Naive thymus-derived CD4-positive, alpha-beta T cell (primary cell): ENCODE measurements around the gene CSF1. TPM values are rescaled to one million over a fixed set of nuclear protein-coding genes. Genes with fewer than 3 reads are reported as not detected.

Experiments
- ATAC-seq: fragments of 150-1000 bp; cut with Tn5 transposase; 2 replicates; pipeline ENCODE4 v1.10.0; 2021; ENCODE audit warnings: mild to moderate bottlenecking, moderate library complexity
- CTCF ChIA-PET: fragments of 350-600 bp; sonication (Branson Sonifier 250); formaldehyde crosslinking; loops from one replicate; lab custom pipeline; 2021; ENCODE audit warnings: antibody characterized with exemption; lab: Charles Lee
- POLR2A ChIA-PET: fragments of 350-600 bp; sonication (Branson Sonifier 250); formaldehyde crosslinking; loops from one replicate; lab custom pipeline; 2021; ENCODE audit warnings: antibody characterized with exemption, inconsistent platforms; lab: Charles Lee
- DNase-seq, 9 donors: peaks; one replicate each; pipeline versions ENCODE4 v3.0.0 to v3.0.0-alpha.2; 2020 to 2022; ENCODE audit warnings: mixed read lengths in 1 of 9
- H3K27ac ChIP-seq: one replicate; pipeline ENCODE4 v1.7.0; 2013; ENCODE audit warnings: mild to moderate bottlenecking, low read depth, low read length, moderate library complexity
- H3K27me3 ChIP-seq, 2 donors: one replicate each; pipeline ENCODE4 v1.7.0; 2013; ENCODE audit warnings: low read length in 2 of 2, mild to moderate bottlenecking in 2 of 2, moderate library complexity in 2 of 2; ENCODE audit not compliant: control insufficient read depth in 2 of 2, insufficient read depth in 2 of 2
- H3K36me3 ChIP-seq, 3 experiments: 1 replicate in 2 of 3; 2 replicates in 1 of 3; pipeline ENCODE4 v1.7.0; 2013; ENCODE audit warnings: low read length in 3 of 3, mild to moderate bottlenecking in 3 of 3, moderate library complexity in 1 of 3; ENCODE audit not compliant: insufficient read depth in 3 of 3, control insufficient read depth in 2 of 3
- H3K4me1 ChIP-seq, 2 donors: one replicate each; pipeline ENCODE4 v1.7.0; 2013; ENCODE audit warnings: low read length in 2 of 2, mild to moderate bottlenecking in 2 of 2, moderate library complexity in 1 of 2; ENCODE audit not compliant: control insufficient read depth in 2 of 2, insufficient read depth in 2 of 2
- H3K4me3 ChIP-seq: 2 replicates; pipeline ENCODE4 v1.7.0; 2013; ENCODE audit warnings: mild to moderate bottlenecking, low read length
- H3K9me3 ChIP-seq, 3 experiments: 1 replicate in 2 of 3; 2 replicates in 1 of 3; pipeline ENCODE4 v1.7.0; 2013; ENCODE audit warnings: low read length in 3 of 3; ENCODE audit not compliant: control insufficient read depth in 2 of 3
- H3K27ac Mint-ChIP-seq, 9 donors: one replicate each; pipeline ENCODE4 v1.8.0; 2020 to 2022; ENCODE audit warnings: mixed read lengths in 9 of 9, mild to moderate bottlenecking in 8 of 9, moderate library complexity in 5 of 9, inconsistent platforms in 2 of 9
- H3K27me3 Mint-ChIP-seq, 5 donors: one replicate each; pipeline ENCODE4 v1.8.0; 2021 to 2022; ENCODE audit warnings: mixed read lengths in 5 of 5, mild to moderate bottlenecking in 1 of 5
- H3K36me3 Mint-ChIP-seq, 5 donors: one replicate each; pipeline ENCODE4 v1.8.0; 2020 to 2022; ENCODE audit warnings: mixed read lengths in 5 of 5, mild to moderate bottlenecking in 3 of 5, inconsistent platforms in 1 of 5
- H3K4me1 Mint-ChIP-seq, 7 donors: one replicate each; pipeline ENCODE4 v1.8.0; 2020 to 2022; ENCODE audit warnings: mixed read lengths in 7 of 7, mild to moderate bottlenecking in 3 of 7, inconsistent platforms in 1 of 7
- H3K4me3 Mint-ChIP-seq, 10 donors: one replicate each; pipeline ENCODE4 v1.8.0; 2020 to 2022; ENCODE audit warnings: mild to moderate bottlenecking in 10 of 10, mixed read lengths in 10 of 10, moderate library complexity in 6 of 10, inconsistent platforms in 2 of 10
- H3K9me3 Mint-ChIP-seq, 11 donors: one replicate each; pipeline ENCODE4 v1.8.0; 2020 to 2022; ENCODE audit warnings: mixed read lengths in 11 of 11, mild to moderate bottlenecking in 4 of 11, inconsistent platforms in 1 of 11, moderate library complexity in 1 of 11
- intact Hi-C, 2 donors: fragments of 100-400 bp; cut with micrococcal nuclease; formaldehyde crosslinking; loops; one replicate each; pipeline ENCODE4 v1.15.1; 2023
- polyA plus RNA-seq, 2 donors: library from polyadenylated mRNA; unstranded; fragments of 300-500 nt; fragmentation: Illumina TruSeq; gene quantifications; one replicate each; pipeline ENCODE4 v1.2.3, GENCODE V29; 2021
- total RNA-seq, 6 experiments: library from RNA in 5 of 6; stranded (reverse) in 5 of 6; gene quantifications; 1 replicate in 5 of 6; 2 replicates in 1 of 6; pipeline ENCODE4 v1.2.3 and lab custom pipeline; 2021 to 2026

Gene CSF1
- total and polyA plus RNA-seq, 7 experiments from 2014 or later = 0.94 to 125 (median 2.2) TPM

GRCh38 chr1:109894823-109895719 is 15.6 kb upstream of the CSF1 start:
- Mint-ChIP-seq H3K4me3 (no peak overlapping the region), H3K36me3 (no peaks in the 10 kb centered on the region), H3K9me3 (no peaks in the 10 kb centered on the region), H3K4me1 (peaks cover 3 to 22% (median 9%) of the 10 kb centered on the region in 7 donors), H3K27ac (no peak overlapping the region), H3K27me3 (no peaks in the 10 kb centered on the region)
- ATAC-seq (no peak), DNase-seq (no peak)
- H3K27me3 ChIP-seq = no peaks in the 10 kb centered on the region
- H3K36me3 ChIP-seq = no peaks in the 10 kb centered on the region
- no peak overlapping the region for H3K4me3 ChIP-seq
- H3K4me1 ChIP-seq = peaks cover 0 to 3% of the 10 kb centered on the region in 2 donors
- intact Hi-C loops = loop anchor here in 1 of 2 donors (5.0 kb wide), 1 partner anchor 68 kb away; no protein-coding TSS in a partner anchor
- POLR2A ChIA-PET = interaction anchor here (1.3 kb wide), 1 partner anchor 23 kb away, joined by 3 read pairs; no protein-coding TSS in a partner anchor
- CTCF ChIA-PET = no interaction called here
- H3K9me3 ChIP-seq = no peaks in the 10 kb centered on the region
- H3K27ac ChIP-seq = no peak overlapping the region

- DNase-seq (peak in 1 of 9 donors; percentile 43), ATAC-seq (peak; percentile 82)
- Mint-ChIP-seq H3K36me3 (no peaks in the 10 kb centered on the region), H3K27me3 (no peaks in the 10 kb centered on the region), H3K9me3 (no peaks in the 10 kb centered on the region), H3K4me3 (peak overlapping the region in 2 of 10 donors; percentile 26 to 47), H3K4me1 (peaks cover 7 to 16% (median 10%) of the 10 kb centered on the region in 7 donors), H3K27ac (no peak overlapping the region)
- no peak overlapping the region for H3K4me3 ChIP-seq
- CTCF ChIA-PET = no interaction called here
- POLR2A ChIA-PET = interaction anchor here (1.3 kb wide), 1 partner anchor 22 kb away, joined by 3 read pairs; no protein-coding TSS in a partner anchor
- intact Hi-C loops = no loop called here
- H3K36me3 ChIP-seq = no peaks in the 10 kb centered on the region
- H3K9me3 ChIP-seq = no peaks in the 10 kb centered on the region
- H3K27ac ChIP-seq = no peak overlapping the region
- H3K27me3 ChIP-seq = no peaks in the 10 kb centered on the region
- H3K4me1 ChIP-seq = peaks cover 0 to 3% of the 10 kb centered on the region in 2 donors
Measured at GRCh38 chr1:109895720-109896504, 14.7 kb upstream of the CSF1 start.

- Mint-ChIP-seq H3K9me3 (no peaks in the 10 kb centered on the region), H3K4me1 (peaks cover 7 to 17% (median 12%) of the 10 kb centered on the region in 7 donors), H3K4me3 (no peak overlapping the region), H3K36me3 (no peaks in the 10 kb centered on the region), H3K27ac (no peak overlapping the region), H3K27me3 (no peaks in the 10 kb centered on the region)
- Histone ChIP-seq H3K36me3 (no peaks in the 10 kb centered on the region), H3K9me3 (no peaks in the 10 kb centered on the region), H3K27me3 (no peaks in the 10 kb centered on the region), H3K4me1 (peaks cover 0 to 3% of the 10 kb centered on the region in 2 donors), H3K27ac (no peak overlapping the region), H3K4me3 (no peak overlapping the region)
- ChIA-PET CTCF (no interaction called here), POLR2A (interaction anchor here (1.3 kb wide), 1 partner anchor 21 kb away, joined by 3 read pairs; no protein-coding TSS in a partner anchor)
- ATAC-seq (no peak), DNase-seq (no peak)
- intact Hi-C loops = no loop called here
Measured at GRCh38 chr1:109896681-109897080, 14.0 kb upstream of the CSF1 start.

GRCh38 chr1:109897259-109897955 is 13.2 kb upstream of the CSF1 start:
- Mint-ChIP-seq H3K36me3 (peaks cover 0 to 2% (median 0%) of the 10 kb centered on the region in 5 donors), H3K27me3 (no peaks in the 10 kb centered on the region), H3K9me3 (no peaks in the 10 kb centered on the region), H3K4me3 (no peak overlapping the region), H3K27ac (peak overlapping the region in 2 of 9 donors; percentile 3 to 70), H3K4me1 (peaks cover 7 to 17% (median 12%) of the 10 kb centered on the region in 7 donors)
- H3K9me3 ChIP-seq = no peaks in the 10 kb centered on the region
- intact Hi-C loops = no loop called here
- CTCF ChIA-PET = no interaction called here
- no peak for ATAC-seq
- H3K4me3 ChIP-seq = no peak overlapping the region
- no peak overlapping the region for H3K27ac ChIP-seq
- no peaks in the 10 kb centered on the region for H3K27me3 ChIP-seq
- DNase-seq = no peak
- H3K4me1 ChIP-seq = peaks cover 0 to 3% of the 10 kb centered on the region in 2 donors
- POLR2A ChIA-PET = no interaction called here
- no peaks in the 10 kb centered on the region for H3K36me3 ChIP-seq

GRCh38 chr1:109898842-109899241 is 11.8 kb upstream of the CSF1 start:
- Histone ChIP-seq H3K4me1 (peaks cover 0 to 3% of the 10 kb centered on the region in 2 donors), H3K9me3 (no peaks in the 10 kb centered on the region), H3K27me3 (no peaks in the 10 kb centered on the region), H3K27ac (no peak overlapping the region), H3K36me3 (no peaks in the 10 kb centered on the region), H3K4me3 (no peak overlapping the region)
- DNase-seq (no peak), ATAC-seq (no peak)
- Mint-ChIP-seq H3K27me3 (no peaks in the 10 kb centered on the region), H3K36me3 (peaks cover 0 to 2% (median 0%) of the 10 kb centered on the region in 5 donors), H3K4me3 (no peak overlapping the region), H3K9me3 (no peaks in the 10 kb centered on the region), H3K4me1 (peaks cover 7 to 23% (median 12%) of the 10 kb centered on the region in 7 donors), H3K27ac (no peak overlapping the region)
- CTCF ChIA-PET = no interaction called here
- POLR2A ChIA-PET = no interaction called here
- intact Hi-C loops = no loop called here

GRCh38 chr1:109901141-109901523 is 9.5 kb upstream of the CSF1 start:
- Histone ChIP-seq H3K27ac (no peak overlapping the region), H3K36me3 (no peaks in the 10 kb centered on the region), H3K4me1 (peaks cover 8 to 9% of the 10 kb centered on the region in 2 donors), H3K9me3 (no peaks in the 10 kb centered on the region), H3K27me3 (no peaks in the 10 kb centered on the region), H3K4me3 (no peak overlapping the region)
- ATAC-seq (no peak), DNase-seq (no peak)
- Mint-ChIP-seq H3K36me3 (peaks cover 0 to 4% (median 0%) of the 10 kb centered on the region in 5 donors), H3K27me3 (no peaks in the 10 kb centered on the region), H3K4me1 (peaks cover 15 to 31% (median 22%) of the 10 kb centered on the region in 7 donors), H3K9me3 (no peaks in the 10 kb centered on the region), H3K27ac (no peak overlapping the region), H3K4me3 (peak overlapping the region in 1 of 10 donors; percentile 16)
- intact Hi-C loops = no loop called here
- ChIA-PET POLR2A (no interaction called here), CTCF (no interaction called here)
